PFSK-1 (cell line): Measurements from ENCODE around the gene UCMA.

ENCODE experiments used
- SIN3A ChIP-seq: IDR thresholded peaks from 2 replicates; pipeline ENCODE4 v1.6.1; 2012; ENCODE audit warnings: mild to moderate bottlenecking, low read length, moderate library complexity, borderline replicate concordance; ENCODE audit not compliant: insufficient read depth
- TAF1 ChIP-seq: IDR thresholded peaks from 2 replicates; pipeline ENCODE4 v1.6.1; 2012; ENCODE audit warnings: low read length, control low read depth, borderline replicate concordance; ENCODE audit not compliant: insufficient read depth
- TF ChIP-seq, protein P1 (sequence below), 2 experiments: IDR thresholded peaks; 2 replicates each; pipeline versions ENCODE4 v1.6.1 to v1.8.0; 2011 to 2012; ENCODE audit warnings: low read depth in 2 of 2, low read length in 2 of 2, control low read depth in 1 of 2, inconsistent platforms in 1 of 2, mild to moderate bottlenecking in 1 of 2, moderate library complexity in 1 of 2; ENCODE audit not compliant: insufficient read depth in 1 of 2

- TF ChIP-seq TAF1, result no peak
- no peak for TF ChIP-seq SIN3A
- TF ChIP-seq, protein P1, sequence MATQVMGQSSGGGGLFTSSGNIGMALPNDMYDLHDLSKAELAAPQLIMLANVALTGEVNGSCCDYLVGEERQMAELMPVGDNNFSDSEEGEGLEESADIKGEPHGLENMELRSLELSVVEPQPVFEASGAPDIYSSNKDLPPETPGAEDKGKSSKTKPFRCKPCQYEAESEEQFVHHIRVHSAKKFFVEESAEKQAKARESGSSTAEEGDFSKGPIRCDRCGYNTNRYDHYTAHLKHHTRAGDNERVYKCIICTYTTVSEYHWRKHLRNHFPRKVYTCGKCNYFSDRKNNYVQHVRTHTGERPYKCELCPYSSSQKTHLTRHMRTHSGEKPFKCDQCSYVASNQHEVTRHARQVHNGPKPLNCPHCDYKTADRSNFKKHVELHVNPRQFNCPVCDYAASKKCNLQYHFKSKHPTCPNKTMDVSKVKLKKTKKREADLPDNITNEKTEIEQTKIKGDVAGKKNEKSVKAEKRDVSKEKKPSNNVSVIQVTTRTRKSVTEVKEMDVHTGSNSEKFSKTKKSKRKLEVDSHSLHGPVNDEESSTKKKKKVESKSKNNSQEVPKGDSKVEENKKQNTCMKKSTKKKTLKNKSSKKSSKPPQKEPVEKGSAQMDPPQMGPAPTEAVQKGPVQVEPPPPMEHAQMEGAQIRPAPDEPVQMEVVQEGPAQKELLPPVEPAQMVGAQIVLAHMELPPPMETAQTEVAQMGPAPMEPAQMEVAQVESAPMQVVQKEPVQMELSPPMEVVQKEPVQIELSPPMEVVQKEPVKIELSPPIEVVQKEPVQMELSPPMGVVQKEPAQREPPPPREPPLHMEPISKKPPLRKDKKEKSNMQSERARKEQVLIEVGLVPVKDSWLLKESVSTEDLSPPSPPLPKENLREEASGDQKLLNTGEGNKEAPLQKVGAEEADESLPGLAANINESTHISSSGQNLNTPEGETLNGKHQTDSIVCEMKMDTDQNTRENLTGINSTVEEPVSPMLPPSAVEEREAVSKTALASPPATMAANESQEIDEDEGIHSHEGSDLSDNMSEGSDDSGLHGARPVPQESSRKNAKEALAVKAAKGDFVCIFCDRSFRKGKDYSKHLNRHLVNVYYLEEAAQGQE (IDR thresholded peaks at IDR 0.05; ENCODE audit: insufficient read depth in 1 of 2, low read depth in 2 of 2, low read length in 2 of 2), result no peak
Observed at GRCh38 chr10:13233358-13233757, 816 bp downstream of the UCMA start.
